GM12878 (cell line): ENCODE measurements around the gene MRPS18A. TPM values are rescaled to one million over a fixed set of nuclear protein-coding genes. Genes with fewer than 3 reads are reported as not detected.

Experiments used
- ATAC-seq: fragments of 200-7000 bp; cut with Tn5 transposase; 3 replicates; pipeline ENCODE4 v1.9.1; 2020; ENCODE audit warnings: mild to moderate bottlenecking, moderate library complexity
- BruUV-seq: library from RNA; stranded (reverse); fragments of 400-500 nt; replicated peaks from 2 replicates; lab custom pipeline; 2021; lab: Mats Ljungman, UMichigan
- CTCF ChIA-PET: fragments of 300-600 bp; sonication (Branson Sonifier 250); formaldehyde crosslinking; extraction: SDS; loops from one replicate; lab custom pipeline; 2021; ENCODE audit warnings: inconsistent platforms; lab: Yijun Ruan, JAX
- POLR2A ChIA-PET: fragments of 350-600 bp; formaldehyde crosslinking; extraction: SDS; loops from one replicate; lab custom pipeline; 2021; ENCODE audit warnings: inconsistent platforms; lab: Charles Lee
- RAD21 ChIA-PET: fragments of 300-600 bp; sonication (Branson Sonifier 250); formaldehyde crosslinking; loops from one replicate; lab custom pipeline; 2023; ENCODE audit warnings: antibody characterized with exemption; ENCODE audit not compliant: unreplicated experiment; lab: Charles Lee
- SMC1A ChIA-PET: fragments of 300-600 bp; sonication (Branson Sonifier 250); formaldehyde crosslinking; loops from one replicate; lab custom pipeline; 2023; ENCODE audit not compliant: unreplicated experiment, uncharacterized antibody; lab: Charles Lee
- DNase-seq: peaks from one replicate; pipeline ENCODE4 v3.0.0-alpha.2; 2011; ENCODE audit warnings: low read depth, low spot score
- FAIRE-seq: peaks from 3 replicates; lab custom pipeline; 2011; peaks lifted over from hg19 to GRCh38; lab: Jason Lieb, UNC
- H2AFZ ChIP-seq: 2 replicates; pipeline ENCODE4 v1.6.0; 2011; ENCODE audit warnings: low read depth, low read length, control low read depth; ENCODE audit not compliant: control insufficient read depth
- H3K27ac ChIP-seq: 2 replicates; pipeline ENCODE4 v1.5.1; 2011; ENCODE audit warnings: control low read depth; ENCODE audit not compliant: control insufficient read depth, insufficient read depth
- H3K27me3 ChIP-seq, 2 experiments: replicated peaks in 1 of 2; 2 replicates each; pipeline versions ENCODE4 v1.6.0 to v1.6.1; 2011; ENCODE audit warnings: low read length in 1 of 2; ENCODE audit not compliant: control insufficient read depth in 2 of 2, insufficient read depth in 2 of 2
- H3K36me3 ChIP-seq, 2 experiments: 2 replicates each; pipeline ENCODE4 v1.5.1; 2011; ENCODE audit warnings: low read length in 1 of 2; ENCODE audit not compliant: control insufficient read depth in 2 of 2, insufficient read depth in 2 of 2
- H3K4me1 ChIP-seq: 2 replicates; pipeline ENCODE4 v1.6.1; 2011; ENCODE audit warnings: mild to moderate bottlenecking, low read length, moderate library complexity, mixed read lengths; ENCODE audit not compliant: control insufficient read depth, insufficient read depth
- H3K4me2 ChIP-seq: 2 replicates; pipeline ENCODE4 v1.6.0; 2011; ENCODE audit warnings: control low read depth; ENCODE audit not compliant: control insufficient read depth, insufficient read depth
- H3K4me3 ChIP-seq: fragments of 200-600 bp; sonication (generic); 2 replicates; pipeline ENCODE4 v1.5.1; 2016
- H3K79me2 ChIP-seq: 2 replicates; pipeline ENCODE4 v1.6.0; 2011; ENCODE audit warnings: low read length; ENCODE audit not compliant: control insufficient read depth, insufficient read depth
- H3K9ac ChIP-seq: 2 replicates; pipeline ENCODE4 v1.8.0; 2011; ENCODE audit warnings: low read length, control low read depth, mixed read lengths; ENCODE audit not compliant: control insufficient read depth, insufficient read depth
- H3K9me3 ChIP-seq: replicated peaks from 3 replicates; pipeline ENCODE4 v1.5.1; 2011; ENCODE audit warnings: mild to moderate bottlenecking, low read length; ENCODE audit not compliant: control insufficient read depth, insufficient read depth
- H4K20me1 ChIP-seq: 2 replicates; pipeline ENCODE4 v1.6.0; 2011; ENCODE audit not compliant: control insufficient read depth, insufficient read depth
- IKZF2 ChIP-seq, 2 experiments: fragments of 450-650 bp; IDR thresholded peaks; 2 replicates each; pipeline ENCODE4 v1.6.1; 2017; ENCODE audit warnings: mild to moderate bottlenecking in 2 of 2, moderate library complexity in 2 of 2
- KLF5 ChIP-seq: fragments of 450-650 bp; IDR thresholded peaks from 2 replicates; pipeline ENCODE4 v1.6.1; 2014; ENCODE audit warnings: mild to moderate bottlenecking; ENCODE audit not compliant: partially characterized antibody
- MTA2 ChIP-seq: fragments of 450-650 bp; IDR thresholded peaks from 2 replicates; pipeline ENCODE4 v1.6.1; 2016; ENCODE audit warnings: low read depth, mild to moderate bottlenecking, moderate library complexity
- MTA3 ChIP-seq: IDR thresholded peaks from 2 replicates; pipeline ENCODE4 v1.6.1; 2012; ENCODE audit warnings: low read length, inconsistent platforms, borderline replicate concordance
- NFIC ChIP-seq: IDR thresholded peaks from 2 replicates; pipeline ENCODE4 v1.6.1; 2012; ENCODE audit warnings: low read depth, mild to moderate bottlenecking, inconsistent platforms, low read length, moderate library complexity
- PML ChIP-seq: IDR thresholded peaks from 2 replicates; pipeline ENCODE4 v1.6.1; 2012; ENCODE audit warnings: low read length, inconsistent platforms
- POLR2A ChIP-seq: IDR thresholded peaks from 2 replicates; pipeline ENCODE4 v1.6.1; 2011; ENCODE audit warnings: low read depth, mild to moderate bottlenecking, low read length
- POLR2AphosphoS5 ChIP-seq: IDR thresholded peaks from 2 replicates; pipeline ENCODE4 v1.6.1; 2011; ENCODE audit warnings: mild to moderate bottlenecking, low read length, inconsistent platforms
- TCF7 ChIP-seq: IDR thresholded peaks from 2 replicates; pipeline ENCODE4 v1.6.1; 2014; ENCODE audit warnings: antibody characterized with exemption, borderline replicate concordance
- ZZZ3 ChIP-seq: IDR thresholded peaks from 2 replicates; pipeline ENCODE4 v1.6.1; 2011; ENCODE audit warnings: low read depth; ENCODE audit not compliant: control insufficient read depth, insufficient read length
- WGBS: methylation state at CpG from one replicate; pipeline ENCODE4 v1.1.6; 2016; ENCODE audit warnings: low lambda C conversion rate; ENCODE audit not compliant: insufficient replicate concordance, insufficient coverage; ENCODE audit errors: missing lambda C conversion rate; 5-methylcytosine and 5-hydroxymethylcytosine counted together
- in situ Hi-C: fragments of 300-500 bp; cut with MboI; formaldehyde crosslinking; loops from 9 replicates; pipeline ENCODE4 v1.14.3; 2018; ENCODE audit warnings: mixed read lengths
- intact Hi-C: fragments of 100-400 bp; cut with micrococcal nuclease; formaldehyde crosslinking; loops from one replicate; pipeline ENCODE4 v1.14.2; 2022; ENCODE audit not compliant: unreplicated experiment
- polyA plus RNA-seq, 11 experiments: library from polyadenylated mRNA; depleted of rRNA in 4 of 11; unstranded in 6 of 11; stranded (reverse) in 5 of 11; fragments of >200 nt; fragmentation: Nextera tagmentation in 4 of 11; fragmentation: Illumina TruSeq in 1 of 11; extraction: Ambion mirVana in 4 of 11; extraction: Trizol in 1 of 11; gene quantifications; 1 replicate in 1 of 11; 2 replicates in 10 of 11; pipeline versions ENCODE4 v1.2.1 to v1.2.3, GENCODE V29; 2011 to 2016; ENCODE audit warnings: inconsistent platforms in 2 of 11, missing spikeins in 2 of 11, low read depth in 1 of 11
- total RNA-seq, 4 experiments: library from RNA; depleted of rRNA in 3 of 4; stranded (reverse); fragments of >200 nt in 3 of 4; fragmentation: Illumina TruSeq in 1 of 4; extraction: Trizol in 1 of 4; gene quantifications; 2 replicates each; pipeline versions ENCODE4 v1.2.1 to v1.2.3, GENCODE V29; 2013 to 2021

Gene MRPS18A
- total and polyA plus RNA-seq, 10 of the 15 experiments (the other 5 are each of a cell fraction or from before 2014, with no cell fraction given): 66.3 to 158 (median 98.7) TPM

- H3K27me3 ChIP-seq: no peaks in the 10 kb centered on the region
- ATAC-seq (no peak), FAIRE-seq (no peak), DNase-seq (no peak)
- 85% methylated on average over 6 of the region's 6 CpGs for WGBS
- H3K9ac ChIP-seq: no peak overlapping the region
- TF ChIP-seq PML: no peak
- no peak for TF ChIP-seq TCF7
- no peak for TF ChIP-seq MTA3
- TF ChIP-seq POLR2A: 0 out of 2 replicates have a peak, but pooled peaks have one; percentile 24
- TF ChIP-seq ZZZ3: no peak
- TF ChIP-seq KLF5: no peak
- no peak for TF ChIP-seq MTA2
- TF ChIP-seq NFIC: no peak
- TF ChIP-seq IKZF2 (IDR thresholded peaks at IDR 0.05): peak in 1 of 2 experiments; percentile 17; a peak in 1 of 4 replicates
- TF ChIP-seq POLR2AphosphoS5: 0 out of 2 replicates have a peak, but pooled peaks have one; percentile 7
- ChIA-PET POLR2A (interaction anchor here (0.7 to 1.5 kb wide), 3 partner anchors 18 to 147 kb away, joined by 3 read pairs; partner anchors contain the start of gene MRPS18A), SMC1A (interaction anchor here (0.5 to 1.4 kb wide), 6 partner anchors 24 to 73 kb away, joined by 3 to 5 read pairs (median 3); no protein-coding TSS in a partner anchor), CTCF (interaction anchor here (0.6 to 7.6 kb wide), 19 partner anchors 9 to 409 kb away, joined by 3 to 50 read pairs (median 4); partner anchors contain the start of genes VEGFA and XPO5), RAD21 (interaction anchor here (1.0 to 7.8 kb wide), 6 partner anchors 33 to 410 kb away, joined by 3 to 79 read pairs (median 4); partner anchors contain the start of gene VEGFA)
- in situ Hi-C loops (loop anchor here (5.0 kb wide), 1 partner anchor 407 kb away; no protein-coding TSS in a partner anchor), intact Hi-C loops (loop anchor here (5.0 kb wide), 1 partner anchor 332 kb away; no protein-coding TSS in a partner anchor)
- H4K20me1 ChIP-seq: no peaks in the 10 kb centered on the region
- no peaks in the 10 kb centered on the region for H3K79me2 ChIP-seq
- H2AFZ ChIP-seq: no peak overlapping the region
- H3K27ac ChIP-seq: no peak overlapping the region; the same call in none of the 2 replicates
- H3K4me2 ChIP-seq: no peak overlapping the region
- no TSS peak for BruUV-seq
- H3K4me1 ChIP-seq: peaks cover 34% of the 10 kb centered on the region
- peaks cover 11 to 31% of the 10 kb centered on the region in 2 experiments for H3K36me3 ChIP-seq
- H3K4me3 ChIP-seq: no peak overlapping the region
- no peaks in the 10 kb centered on the region for H3K9me3 ChIP-seq
These were observed 17.5 kb downstream of the MRPS18A start for GRCh38 chr6:43669922-43670622.
